ENCODE measurements around the gene ID3.
"Not testable (repeated sequence)": the region's sequence is repeated elsewhere in the genome, so short reads cannot be mapped to it uniquely, and the experiment has no call there.

The ID3 gene

GRCh38 chr1:23546897-23547584 is 12.3 kb downstream of the ID3 start:
- ATAC-seq (replicated peaks; ENCODE audit: extremely low read depth, poor library complexity, severe bottlenecking) (no peak), DNase-seq (ENCODE audit: low spot score in 2 of 2) (no peak)
- H3K27ac Mint-ChIP-seq (ENCODE audit: low read depth), result no peak overlapping the region
- H3K4me1 Mint-ChIP-seq, result peaks cover 6% of the 10 kb centered on the region
- H3K36me3 Mint-ChIP-seq (ENCODE audit: insufficient read depth), result no peaks in the 10 kb centered on the region
- no peaks in the 10 kb centered on the region for H3K9me3 Mint-ChIP-seq
- no peak overlapping the region for H3K4me3 Mint-ChIP-seq
- H3K27me3 Mint-ChIP-seq, result no peaks in the 10 kb centered on the region

GRCh38 chr1:23545851-23546250 is 13.4 kb downstream of the ID3 start:
- ATAC-seq (replicated peaks; ENCODE audit: extremely low read depth, poor library complexity, severe bottlenecking), result no peak
- Mint-ChIP-seq H3K9me3 (no peaks in the 10 kb centered on the region), H3K4me3 (no peak overlapping the region), H3K4me1 (peaks cover 6% of the 10 kb centered on the region), H3K36me3 (ENCODE audit: insufficient read depth) (no peaks in the 10 kb centered on the region), H3K27ac (ENCODE audit: low read depth) (no peak overlapping the region), H3K27me3 (no peaks in the 10 kb centered on the region)
- DNase-seq (ENCODE audit: low spot score in 2 of 2), result no peak

- Mint-ChIP-seq H3K27me3 (no peaks in the 10 kb centered on the region), H3K4me3 (no peak overlapping the region), H3K9me3 (no peaks in the 10 kb centered on the region), H3K27ac (ENCODE audit: low read depth) (no peak overlapping the region), H3K36me3 (ENCODE audit: insufficient read depth) (no peaks in the 10 kb centered on the region), H3K4me1 (peaks cover 11% of the 10 kb centered on the region)
- DNase-seq (ENCODE audit: low spot score in 2 of 2), result peak; percentile 47 to 58
- ATAC-seq (replicated peaks; ENCODE audit: extremely low read depth, poor library complexity, severe bottlenecking), result no peak
These were observed 14.6 kb downstream of the ID3 start for GRCh38 chr1:23544444-23545389.

DNA sequence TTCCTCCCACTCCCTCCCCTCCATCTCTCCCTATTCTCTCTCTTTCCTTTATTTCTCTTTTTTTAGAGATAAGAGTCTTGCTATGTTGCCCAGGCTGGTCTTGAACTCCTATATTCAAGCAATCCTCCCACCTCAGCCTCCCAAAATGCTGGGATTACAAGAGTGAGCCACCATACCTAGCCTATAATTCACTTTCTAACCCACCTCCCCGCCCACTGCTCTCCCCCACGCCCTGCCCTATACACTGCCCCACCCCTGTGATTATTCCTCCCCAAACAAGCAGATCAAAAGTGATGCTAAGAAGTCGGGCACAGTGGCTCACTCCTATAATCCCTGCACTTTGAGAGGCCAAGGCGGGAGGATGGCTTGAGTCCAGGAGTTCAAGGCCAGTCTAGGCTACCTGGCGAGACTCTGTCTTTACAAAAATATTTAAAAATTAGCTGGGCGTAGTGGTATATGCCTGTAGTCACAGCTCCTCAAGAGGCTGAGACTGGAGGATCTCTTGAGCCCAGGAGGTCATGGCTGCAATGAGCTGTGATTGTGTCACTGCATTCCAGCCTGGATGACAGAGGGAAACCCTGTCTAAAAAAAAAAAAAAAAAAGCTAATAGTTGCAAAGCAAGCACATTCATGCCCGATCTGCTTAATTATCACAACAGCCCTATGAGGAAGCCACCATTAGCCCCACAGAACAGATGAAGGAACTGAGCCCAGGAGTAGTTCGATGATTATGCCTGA is 15.4 kb downstream of the ID3 start:
- H3K4me3 Mint-ChIP-seq, result no peak overlapping the region
- peaks cover 14% of the 10 kb centered on the region for H3K4me1 Mint-ChIP-seq
- ATAC-seq (replicated peaks; ENCODE audit: extremely low read depth, poor library complexity, severe bottlenecking) (no peak), DNase-seq (ENCODE audit: low spot score in 2 of 2) (no peak)
- H3K27ac Mint-ChIP-seq (ENCODE audit: low read depth), result no peak overlapping the region
- H3K36me3 Mint-ChIP-seq (ENCODE audit: insufficient read depth), result no peaks in the 10 kb centered on the region
- no peaks in the 10 kb centered on the region for H3K27me3 Mint-ChIP-seq
- no peaks in the 10 kb centered on the region for H3K9me3 Mint-ChIP-seq

DNA sequence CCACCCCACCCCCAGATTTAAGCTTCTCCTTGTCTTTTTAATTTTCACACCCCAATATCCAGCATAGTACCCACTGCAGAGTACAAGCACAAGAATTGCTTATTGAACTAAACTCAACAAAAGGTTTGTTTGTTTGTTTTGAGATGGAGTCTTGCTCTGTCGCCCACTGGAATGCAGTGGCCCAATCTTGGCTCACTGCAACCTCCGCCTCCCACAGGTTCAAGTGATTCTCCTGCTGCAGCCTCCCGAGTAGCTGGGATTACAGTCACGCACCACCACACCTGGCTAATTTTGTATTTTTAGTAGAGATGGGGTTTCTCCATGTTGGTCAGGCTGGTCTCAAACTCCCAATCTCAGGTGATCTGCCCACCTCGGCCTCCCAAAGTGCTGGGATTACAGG is 16.4 kb downstream of the ID3 start:
- not testable (repeated sequence) for ATAC-seq (replicated peaks; ENCODE audit: extremely low read depth, poor library complexity, severe bottlenecking); H3K36me3 Mint-ChIP-seq (ENCODE audit: insufficient read depth); H3K9me3 Mint-ChIP-seq; H3K27ac Mint-ChIP-seq (ENCODE audit: low read depth); H3K4me3 Mint-ChIP-seq; H3K27me3 Mint-ChIP-seq; DNase-seq (ENCODE audit: low spot score in 2 of 2)
- H3K4me1 Mint-ChIP-seq, result peaks cover 14% of the 10 kb centered on the region

- Mint-ChIP-seq H3K4me1 (peaks cover 12% of the 10 kb centered on the region), H3K36me3 (ENCODE audit: insufficient read depth) (no peaks in the 10 kb centered on the region), H3K9me3 (no peaks in the 10 kb centered on the region), H3K27ac (ENCODE audit: low read depth) (peak overlapping the region; percentile 74), H3K4me3 (peak overlapping the region; percentile 18), H3K27me3 (no peaks in the 10 kb centered on the region)
- peak; percentile 91 to 93 for DNase-seq (ENCODE audit: low spot score in 2 of 2)
- peak; percentile 94 for ATAC-seq (replicated peaks; ENCODE audit: extremely low read depth, poor library complexity, severe bottlenecking)
These were observed 19.5 kb downstream of the ID3 start for GRCh38 chr1:23539698-23540266.

DNA sequence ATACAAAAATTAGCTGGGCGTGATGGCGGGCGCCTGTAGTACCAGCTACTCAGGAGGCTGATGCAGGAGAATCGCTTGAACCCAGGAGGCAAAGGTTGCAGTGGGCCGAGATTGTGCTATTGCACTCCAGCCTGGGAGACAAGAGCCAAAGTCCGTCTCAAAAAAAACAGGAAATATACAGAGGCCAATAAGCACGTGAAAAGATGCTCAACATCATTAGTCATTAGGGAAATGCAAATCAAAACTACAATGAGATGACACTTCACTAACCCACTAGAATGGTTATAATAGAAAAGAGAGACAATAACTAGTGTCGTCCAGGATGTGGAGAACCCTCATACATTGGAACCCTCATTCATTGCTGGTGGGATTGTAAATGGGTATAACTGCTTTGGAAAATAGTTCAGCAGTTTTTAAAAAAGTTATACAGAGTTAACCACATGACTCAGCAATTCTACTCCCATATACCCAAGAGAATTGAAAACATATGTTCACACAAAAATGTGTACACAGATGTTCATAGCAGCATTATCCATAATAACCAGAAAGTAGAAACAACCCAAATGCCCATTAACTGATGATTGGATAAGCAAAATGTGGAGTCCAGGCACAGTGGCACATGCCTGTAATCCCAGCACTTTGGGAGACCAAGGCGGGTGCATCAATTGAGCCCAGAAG is 21.9 kb downstream of the ID3 start:
- no peaks in the 10 kb centered on the region for H3K9me3 Mint-ChIP-seq
- ATAC-seq (replicated peaks; ENCODE audit: extremely low read depth, poor library complexity, severe bottlenecking), result no peak
- no peak for DNase-seq (ENCODE audit: low spot score in 2 of 2)
- H3K4me1 Mint-ChIP-seq, result peaks cover 20% of the 10 kb centered on the region
- no peak overlapping the region for H3K4me3 Mint-ChIP-seq
- no peaks in the 10 kb centered on the region for H3K27me3 Mint-ChIP-seq
- H3K36me3 Mint-ChIP-seq (ENCODE audit: insufficient read depth), result no peaks in the 10 kb centered on the region
- H3K27ac Mint-ChIP-seq (ENCODE audit: low read depth), result no peak overlapping the region

GRCh38 chr1:23533246-23534023 is 25.9 kb downstream of the ID3 start:
- ATAC-seq (replicated peaks; ENCODE audit: extremely low read depth, poor library complexity, severe bottlenecking), result no peak
- peaks cover 41% of the 10 kb centered on the region for H3K4me1 Mint-ChIP-seq
- no peaks in the 10 kb centered on the region for H3K9me3 Mint-ChIP-seq

GRCh38 chr1:23531562-23532094 is 27.7 kb downstream of the ID3 start:
- Mint-ChIP-seq H3K27me3 (no peaks in the 10 kb centered on the region), H3K9me3 (no peaks in the 10 kb centered on the region), H3K4me3 (peak overlapping the region; percentile 88), H3K27ac (ENCODE audit: low read depth) (peak overlapping the region; percentile 88), H3K4me1 (peaks cover 59% of the 10 kb centered on the region), H3K36me3 (ENCODE audit: insufficient read depth) (peaks cover 5% of the 10 kb centered on the region)
- DNase-seq (ENCODE audit: low spot score in 2 of 2) (no peak), ATAC-seq (replicated peaks; ENCODE audit: extremely low read depth, poor library complexity, severe bottlenecking) (no peak)

More at GRCh38 chr1:23533246-23534023, 25.9 kb downstream of the ID3 start:
- Mint-ChIP-seq H3K4me3 (peak overlapping the region; percentile 30), H3K36me3 (ENCODE audit: insufficient read depth) (peaks cover 3% of the 10 kb centered on the region), H3K27ac (ENCODE audit: low read depth) (peak overlapping the region; percentile 13), H3K27me3 (no peaks in the 10 kb centered on the region)
- DNase-seq (ENCODE audit: low spot score in 2 of 2), result no peak

DNA sequence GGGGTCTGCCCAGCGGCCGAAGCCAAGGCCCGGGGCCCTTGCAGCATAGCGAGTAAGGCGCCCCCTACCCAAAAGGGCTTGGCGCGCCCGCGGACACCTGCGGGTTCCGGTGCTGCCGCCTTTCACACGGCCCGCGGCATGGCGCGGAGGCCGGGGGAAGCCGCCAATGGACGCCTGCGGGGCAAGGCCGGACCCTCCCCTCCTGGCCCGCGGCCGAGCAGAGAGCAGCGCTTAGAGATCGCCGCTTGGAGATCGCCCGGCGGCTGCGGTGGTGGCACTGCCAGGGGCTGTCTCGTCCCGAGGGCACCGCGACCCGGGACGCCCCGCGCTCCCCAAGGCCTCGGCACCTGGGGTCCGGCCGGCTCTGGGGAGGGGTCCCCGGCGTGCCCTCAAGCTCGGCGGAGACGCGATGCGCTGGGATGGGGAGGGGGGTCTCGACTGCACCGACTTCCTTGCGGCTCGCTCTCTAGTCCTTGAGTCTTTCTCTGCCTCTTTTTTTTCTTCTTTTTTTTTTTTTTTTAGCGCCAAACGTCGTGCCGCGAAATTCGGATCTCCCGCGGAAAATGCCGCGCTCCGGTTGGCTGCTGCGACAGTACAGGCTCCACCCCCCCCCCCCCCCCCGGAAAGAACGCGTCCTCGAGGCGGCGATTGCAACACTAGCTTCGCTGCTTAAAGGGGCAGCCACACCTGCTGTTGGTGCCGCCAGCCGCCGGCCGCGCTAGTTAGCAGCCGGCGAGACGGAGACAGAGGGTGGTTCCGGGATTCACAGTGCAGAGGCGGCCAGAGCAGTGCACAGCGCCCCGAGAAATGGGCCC is 28.3 kb downstream of the ID3 start, which contains the start of gene E2F2:
TSS of gene E2F2 (minus strand) at position 487 of the 815 bp plus-strand sequence. CDS start at position 47, 440 bp downstream.
- ATAC-seq (replicated peaks; ENCODE audit: extremely low read depth, poor library complexity, severe bottlenecking) (peak; percentile 75), DNase-seq (ENCODE audit: low spot score in 2 of 2) (peak; percentile 57 to 66)
- no peaks in the 10 kb centered on the region for H3K27me3 Mint-ChIP-seq
- peak within 1 kb of the TSS; percentile 88 for H3K4me3 Mint-ChIP-seq
- H3K4me1 Mint-ChIP-seq, result peaks cover 65% of the 10 kb centered on the region
- peaks cover 7% of the 10 kb centered on the region for H3K36me3 Mint-ChIP-seq (ENCODE audit: insufficient read depth)
- H3K27ac Mint-ChIP-seq (ENCODE audit: low read depth), result peak within 1 kb of the TSS; percentile 88
- H3K9me3 Mint-ChIP-seq, result no peaks in the 10 kb centered on the region
